HS-27A (cell line): ENCODE measurements around the gene KDM4C.
"Not testable (repeated sequence)": the region's sequence is repeated elsewhere in the genome, so short reads cannot be mapped to it uniquely, and the experiment has no call there.

Source experiments
- DNase-seq: peaks from one replicate; pipeline ENCODE4 v3.0.0-alpha.2; 2012; ENCODE audit warnings: low read depth, missing footprints

KDM4C gene

DNA sequence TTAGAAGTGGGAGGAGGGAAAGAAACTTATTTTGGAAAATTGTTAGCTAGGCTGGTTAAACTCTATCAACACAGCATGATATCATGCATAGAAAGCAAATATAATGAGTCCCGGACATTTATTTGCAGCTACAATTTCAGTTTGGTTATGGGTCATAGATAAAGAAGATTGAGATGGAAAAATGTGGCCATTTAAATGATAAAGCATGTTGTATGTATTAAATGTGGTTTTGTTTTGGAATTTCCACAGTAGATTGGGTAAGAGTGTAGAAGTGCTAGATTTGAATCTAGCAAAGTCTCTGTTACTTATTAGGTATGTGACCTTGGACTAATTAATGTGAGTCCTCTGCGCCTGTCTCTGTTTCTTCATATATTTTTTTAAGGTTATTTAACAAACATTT, 217.4 kb downstream of the KDM4C start:
- DNase-seq: no peak

DNA sequence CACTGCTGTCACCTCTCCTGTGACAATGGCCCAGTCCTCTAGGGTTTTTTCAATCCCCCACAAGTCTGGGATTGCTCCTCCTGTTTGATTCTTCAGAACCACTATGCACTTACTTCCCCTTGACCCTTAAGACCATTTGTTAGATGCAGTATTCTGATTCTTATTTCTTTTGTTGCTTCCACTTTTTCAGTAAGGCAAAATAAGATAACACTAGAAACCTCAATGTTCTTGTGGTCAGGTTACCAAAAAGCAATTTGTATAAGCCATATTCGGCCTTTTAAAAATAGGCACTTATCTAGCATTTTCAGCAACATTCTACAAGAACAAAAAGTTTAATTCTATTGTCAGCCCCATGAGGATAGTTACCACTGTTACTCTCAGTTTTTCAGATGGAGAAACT, 220.0 kb downstream of the KDM4C start:
- DNase-seq: no peak

DNA sequence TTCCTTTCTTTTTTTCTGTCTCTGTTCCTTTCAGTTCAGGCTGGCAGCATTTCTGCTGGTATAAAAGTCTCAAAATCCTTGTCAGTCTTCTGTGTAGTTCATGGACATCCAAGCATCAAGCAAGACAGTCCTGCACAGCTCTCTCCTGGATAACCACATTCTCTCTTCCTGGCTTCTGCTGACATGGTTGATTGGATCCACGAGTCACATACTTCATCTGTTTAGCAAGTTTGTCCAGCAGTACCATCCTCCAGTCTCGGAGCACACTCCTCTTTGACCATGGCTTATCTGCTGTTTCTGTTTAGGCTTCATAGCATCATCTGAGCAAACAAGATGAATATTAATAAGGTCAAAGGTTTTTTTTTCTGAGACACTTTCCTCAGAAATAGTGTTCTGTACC, 220.8 kb downstream of the KDM4C start:
- DNase-seq: no peak

DNA sequence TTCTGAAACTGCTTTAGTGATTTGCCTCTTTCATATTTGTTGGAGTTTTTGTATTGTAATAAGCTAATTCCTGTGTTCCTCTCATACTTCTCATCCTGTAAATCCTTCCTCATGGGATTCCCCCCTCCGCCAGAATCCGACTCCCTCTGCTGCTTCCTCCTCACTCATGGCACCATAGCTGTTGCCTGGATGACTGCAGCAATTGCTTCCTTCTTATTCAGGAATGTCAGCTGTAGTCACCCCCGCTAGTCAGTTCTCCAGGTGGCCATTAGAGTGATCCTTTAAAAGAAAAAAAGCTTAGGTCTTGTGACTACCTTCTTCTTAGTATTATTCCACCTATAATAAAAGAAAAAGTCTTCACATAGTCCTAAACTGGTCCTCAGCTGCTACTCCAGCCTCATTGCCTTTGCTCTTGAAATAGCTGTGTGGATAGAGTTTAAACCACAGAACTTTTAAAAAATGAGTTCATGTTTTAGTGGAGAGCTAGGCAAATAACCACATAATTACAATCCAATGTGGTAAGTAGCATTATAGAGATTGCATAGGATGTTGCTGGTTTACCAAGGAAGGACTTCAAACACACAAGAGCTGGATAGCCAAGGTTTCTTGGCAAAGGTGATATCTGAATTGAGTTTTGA, 227.3 kb downstream of the KDM4C start:
- no peak for DNase-seq

DNA sequence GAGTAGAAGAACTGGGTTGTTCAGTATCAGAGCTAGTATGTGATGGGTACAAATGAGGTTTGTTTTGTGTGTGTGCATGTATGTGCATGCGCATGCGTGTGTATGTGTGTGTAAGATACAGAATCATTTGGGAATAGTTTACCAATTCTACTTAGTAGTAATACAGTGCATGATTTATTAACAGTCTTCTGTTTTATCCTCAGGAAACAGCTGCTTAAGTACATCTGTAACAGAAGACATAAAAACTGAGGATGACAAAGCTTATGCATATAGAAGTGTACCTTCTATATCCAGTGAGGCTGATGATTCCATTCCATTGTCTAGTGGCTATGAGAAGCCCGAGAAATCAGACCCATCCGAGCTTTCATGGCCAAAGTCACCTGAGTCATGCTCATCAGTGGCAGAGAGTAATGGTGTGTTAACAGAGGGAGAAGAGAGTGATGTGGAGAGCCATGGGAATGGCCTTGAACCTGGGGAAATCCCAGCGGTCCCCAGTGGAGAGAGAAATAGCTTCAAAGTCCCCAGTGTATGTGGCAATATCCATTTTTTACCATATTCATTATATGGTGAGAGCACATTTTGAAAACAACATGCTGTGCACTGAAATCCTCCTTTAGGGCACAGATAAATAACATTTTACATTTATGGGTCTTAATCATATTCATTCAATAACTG, 228.5 kb downstream of the KDM4C start:
- DNase-seq: no peak

DNA sequence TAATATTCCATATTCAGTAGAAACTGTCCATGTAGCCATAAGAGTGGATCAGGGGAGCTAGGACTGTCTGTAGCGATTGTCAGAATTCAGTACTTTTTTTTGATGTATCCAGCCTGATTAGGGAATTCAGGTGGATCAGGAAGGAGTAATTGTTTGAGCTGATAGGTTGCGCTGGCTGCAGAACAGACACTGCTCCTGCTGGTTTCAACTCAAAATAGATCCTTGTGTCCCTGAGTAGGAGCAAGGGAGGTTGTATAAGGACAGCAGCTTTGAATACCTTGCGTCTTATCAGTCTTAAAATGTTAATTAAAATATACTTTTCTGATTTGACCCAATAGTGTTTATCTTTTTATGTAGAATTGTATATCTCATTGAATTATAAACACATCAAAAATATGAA, 229.6 kb downstream of the KDM4C start:
- no peak for DNase-seq

DNA sequence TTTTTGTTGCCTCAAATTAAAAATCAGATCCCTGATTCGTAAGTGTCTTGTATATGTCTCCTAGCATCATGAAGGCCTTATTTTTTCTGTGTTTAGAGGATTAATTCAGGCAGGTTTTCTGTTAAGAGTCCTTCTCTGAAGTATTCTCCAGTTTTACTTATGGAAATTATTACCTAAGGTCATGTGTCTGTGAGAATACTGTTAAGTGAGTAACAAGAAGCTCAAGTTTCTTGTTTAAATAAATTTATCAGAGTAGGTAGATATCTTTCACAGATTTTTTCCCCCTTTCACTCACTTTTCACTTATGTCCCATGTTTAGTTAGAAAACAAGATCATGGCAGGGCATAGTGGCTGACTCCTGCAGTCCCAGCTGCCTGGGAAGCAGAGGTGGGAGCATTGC, 233.6 kb downstream of the KDM4C start:
- no peak for DNase-seq

DNA sequence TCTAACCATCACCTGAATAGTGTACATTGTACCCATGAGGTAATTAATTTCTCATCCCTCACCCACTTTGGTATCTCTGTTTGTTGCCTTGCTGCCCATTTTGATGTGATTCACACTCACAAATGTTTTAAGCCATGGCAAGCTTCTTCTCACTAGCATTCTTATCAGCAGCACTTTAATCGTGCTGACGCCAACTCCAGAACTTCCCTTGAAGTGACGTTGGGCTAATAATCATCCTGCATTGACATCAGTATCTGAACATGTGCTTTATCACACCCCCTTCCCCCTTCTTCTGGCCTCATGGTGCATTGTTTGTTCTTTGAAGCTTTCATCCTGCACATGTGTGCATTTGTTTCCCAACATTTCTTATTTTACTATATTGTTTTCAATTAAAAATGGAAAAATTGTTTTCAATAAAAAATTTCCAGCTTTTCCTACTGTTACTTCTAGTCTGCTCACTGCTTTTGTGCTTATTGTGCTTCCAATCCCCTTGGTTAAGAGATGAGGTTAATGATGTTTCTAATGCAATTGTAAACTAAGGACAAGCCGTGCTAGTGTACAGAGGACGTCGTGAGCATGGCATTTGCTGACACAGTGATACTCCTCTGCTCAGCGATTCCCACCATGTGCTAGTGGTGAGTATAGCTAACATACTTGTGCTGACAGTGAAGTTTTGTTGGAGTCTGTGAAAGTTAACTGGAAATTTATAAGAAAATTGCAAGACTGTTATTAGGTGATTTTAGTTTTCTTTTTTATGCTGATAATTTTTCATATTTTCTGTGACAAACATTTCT, 238.5 kb downstream of the KDM4C start:
- no peak for DNase-seq

DNA sequence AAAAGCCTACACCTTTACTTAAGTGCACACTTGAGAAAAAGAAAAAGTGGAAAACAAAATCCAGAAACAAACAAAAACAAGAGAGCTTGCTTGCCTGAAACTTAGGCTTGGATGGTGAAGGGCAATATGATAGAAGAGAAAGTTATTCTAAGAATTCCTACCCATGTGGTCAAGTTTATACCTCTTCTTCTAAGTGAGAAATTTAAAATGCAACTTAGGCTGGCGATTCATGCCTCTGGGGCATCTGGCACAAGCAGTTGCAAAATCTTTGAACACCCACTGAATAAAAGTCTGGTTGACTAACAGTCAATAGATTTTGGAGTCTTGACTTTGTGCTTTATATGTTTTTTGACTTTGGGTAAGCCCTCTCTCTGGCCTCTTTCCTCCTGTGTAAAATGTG, 239.6 kb downstream of the KDM4C start:
- no peak for DNase-seq

DNA sequence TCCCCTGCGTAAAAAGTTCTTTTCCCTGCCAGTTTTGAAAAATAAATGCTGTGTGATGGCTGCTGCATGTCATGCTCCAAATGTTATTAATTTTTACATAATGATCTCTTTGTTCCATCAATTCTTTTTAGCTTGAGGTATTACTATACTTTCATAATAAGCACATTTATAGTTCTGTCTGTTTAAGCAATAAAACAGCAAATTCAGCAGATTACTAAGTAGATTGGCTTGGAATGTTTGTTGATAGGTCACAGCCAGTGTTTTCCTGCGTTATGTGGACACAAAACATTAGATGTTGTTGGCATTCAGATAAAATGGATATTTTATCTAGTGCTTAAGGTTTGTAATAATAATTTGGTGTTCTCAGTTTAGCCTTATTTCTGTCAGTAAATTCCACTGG, 242.0 kb downstream of the KDM4C start:
- DNase-seq: no peak

DNA sequence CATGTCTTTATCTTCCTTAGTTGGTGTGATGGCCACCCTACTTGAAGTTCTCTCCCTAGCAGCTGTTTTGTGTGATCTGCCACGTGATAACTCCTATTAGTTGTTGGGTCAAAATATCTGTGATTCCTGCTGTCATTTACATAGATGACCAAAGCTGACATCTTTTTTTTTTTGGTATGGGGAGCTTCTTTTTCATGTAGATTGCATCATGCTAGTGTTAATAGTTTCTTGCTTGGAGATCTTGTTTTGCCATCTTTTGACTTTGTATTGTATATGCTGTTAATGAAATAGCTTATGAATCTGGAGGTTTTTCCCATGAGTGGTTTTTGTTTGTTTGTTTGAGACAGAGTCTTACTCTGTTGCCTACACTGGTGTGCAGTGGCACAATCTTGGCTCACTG, 243.8 kb downstream of the KDM4C start:
- no peak for DNase-seq

DNA sequence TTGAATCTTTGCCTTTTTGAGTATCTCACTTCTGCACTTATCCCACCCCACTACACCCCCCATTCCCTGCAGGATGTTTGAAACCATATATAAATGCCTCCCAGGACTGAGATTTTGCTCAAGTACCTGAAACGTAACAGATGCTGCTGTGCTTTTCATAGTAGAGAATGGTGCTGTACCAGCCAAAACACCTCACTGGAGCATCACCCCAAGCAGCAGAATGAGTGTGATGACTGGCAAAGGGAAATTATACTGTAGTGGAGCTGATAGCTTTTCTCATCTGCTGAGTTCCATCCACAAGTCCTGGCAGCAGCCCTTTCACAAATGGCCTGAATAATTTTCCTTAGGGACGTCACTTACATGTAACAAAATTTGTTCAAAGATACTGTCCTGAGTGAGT, 246.1 kb downstream of the KDM4C start:
- DNase-seq: no peak

DNA sequence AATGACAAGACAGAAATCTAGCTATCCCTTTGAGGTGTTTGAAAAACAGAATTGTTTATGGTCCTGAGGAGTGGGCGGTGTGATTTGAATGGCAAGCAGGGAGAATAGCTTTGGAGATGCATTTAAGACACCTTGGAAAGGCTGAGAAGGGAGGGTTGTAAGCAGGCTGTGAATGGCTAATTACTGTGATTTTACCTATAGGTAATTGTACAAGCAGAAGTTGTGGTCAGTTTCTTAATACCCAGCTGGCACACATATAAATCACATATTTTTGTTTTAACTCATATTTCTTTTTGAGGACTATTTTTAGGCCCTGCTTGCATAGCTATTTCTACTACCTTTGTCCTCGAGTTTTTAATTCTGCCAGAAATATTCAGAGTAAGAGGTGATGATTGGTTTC, 248.6 kb downstream of the KDM4C start:
- DNase-seq: no peak

DNA sequence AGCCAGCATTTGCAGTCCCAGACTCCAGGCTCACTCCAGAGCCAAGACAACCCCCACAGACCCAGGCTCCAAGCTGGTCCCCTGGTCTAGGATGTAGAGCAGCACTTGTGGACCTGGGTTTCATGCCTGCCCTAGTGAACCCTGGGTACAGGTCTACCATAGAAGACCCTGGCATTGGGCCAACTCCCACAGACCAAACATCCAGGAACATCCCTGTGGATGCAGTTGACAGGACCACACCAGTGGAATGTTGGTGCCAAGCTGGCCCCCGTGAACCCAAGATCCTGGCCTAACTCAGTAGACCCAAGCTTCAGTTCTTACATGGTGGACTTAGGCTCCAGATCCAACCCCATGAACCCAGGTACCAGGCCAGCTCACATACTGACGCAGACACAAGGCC, 250.6 kb downstream of the KDM4C start:
- no peak for DNase-seq

DNA sequence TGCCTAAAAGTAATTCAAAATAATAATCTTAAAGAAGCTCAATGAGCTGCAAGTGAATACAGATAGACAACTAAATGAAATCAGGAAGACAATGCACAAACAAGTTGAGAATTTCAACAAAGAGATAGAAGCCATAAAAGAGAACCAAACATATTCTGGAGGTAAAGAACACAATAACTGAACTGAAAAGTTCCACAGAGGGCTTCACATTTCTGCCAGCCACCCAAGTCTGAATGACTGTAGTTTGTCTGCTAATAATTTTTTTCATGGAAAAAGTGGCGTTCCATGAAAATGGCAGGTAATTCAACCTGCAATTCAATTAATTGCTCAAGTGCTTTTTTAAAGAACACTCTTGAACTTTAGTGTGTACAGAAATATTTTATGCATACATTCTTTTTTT, 251.3 kb downstream of the KDM4C start:
- no peak for DNase-seq

DNA sequence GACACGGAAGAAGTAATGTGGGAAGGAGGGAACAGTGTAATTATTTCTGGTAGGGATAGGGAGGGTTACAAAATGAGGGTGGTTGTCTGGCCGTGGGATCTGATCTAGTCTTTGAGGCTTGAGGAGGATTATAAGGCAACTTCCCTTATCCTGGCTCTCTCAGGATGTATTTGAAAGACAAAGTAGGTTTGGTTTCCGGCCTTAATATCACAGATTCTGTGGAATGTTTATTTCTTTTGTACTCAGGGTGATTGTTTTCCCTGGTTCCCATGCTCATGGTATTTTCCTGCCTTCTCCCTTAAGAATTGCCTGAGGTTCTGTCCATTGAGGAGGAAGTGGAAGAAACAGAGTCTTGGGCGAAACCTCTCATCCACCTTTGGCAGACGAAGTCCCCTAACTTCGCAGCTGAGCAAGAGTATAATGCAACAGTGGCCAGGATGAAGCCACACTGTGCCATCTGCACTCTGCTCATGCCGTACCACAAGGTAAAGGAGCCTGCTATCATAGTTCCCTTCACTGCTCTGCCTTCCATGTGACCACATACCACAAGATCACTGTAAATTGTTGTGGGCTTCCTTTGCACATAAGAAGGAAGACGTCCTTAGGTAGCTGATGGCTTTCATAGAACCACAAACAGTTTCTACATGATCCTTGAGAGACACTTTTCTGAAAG, 253.8 kb downstream of the KDM4C start:
- no peak for DNase-seq

DNA sequence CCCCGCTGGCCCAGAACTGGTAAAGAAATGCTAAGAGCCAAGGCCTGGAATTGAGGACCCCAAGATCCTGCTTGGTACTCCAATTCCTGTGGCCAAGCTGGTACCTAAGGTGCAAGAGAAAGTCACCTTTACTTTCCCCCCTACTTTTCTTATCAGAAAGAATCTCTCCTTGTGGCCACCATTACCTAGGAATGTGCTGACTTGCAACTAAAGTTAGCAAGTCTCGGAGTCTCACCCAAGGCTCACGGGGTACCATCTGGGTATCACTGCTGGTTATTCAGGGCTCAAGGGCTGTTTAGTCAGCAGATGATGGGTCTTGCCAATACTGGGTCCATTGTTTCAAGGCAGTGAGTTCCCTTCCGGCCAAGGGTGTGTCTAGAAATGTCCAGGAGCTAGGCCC, 270.2 kb downstream of the KDM4C start:
- DNase-seq: no peak

DNA sequence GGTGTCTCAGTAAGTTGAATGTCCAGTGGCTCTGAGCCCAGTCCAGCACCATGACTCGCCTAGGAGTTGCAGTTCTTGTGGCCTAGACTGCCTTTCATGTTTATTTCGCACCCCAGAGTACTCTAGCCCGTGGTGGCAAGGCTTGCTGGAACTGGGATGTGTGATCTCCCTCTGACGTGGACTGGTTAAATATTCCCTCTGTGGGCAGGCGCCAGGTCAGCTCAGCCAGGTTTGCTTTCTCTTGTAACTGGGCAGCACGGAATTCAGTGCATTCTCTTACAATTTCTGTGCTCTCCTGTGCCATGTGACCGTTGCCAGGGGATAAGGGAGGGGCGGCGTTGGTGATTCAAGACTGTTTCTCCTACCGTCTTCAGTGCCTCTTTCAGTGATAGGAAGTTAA, 270.8 kb downstream of the KDM4C start:
- no peak for DNase-seq

DNA sequence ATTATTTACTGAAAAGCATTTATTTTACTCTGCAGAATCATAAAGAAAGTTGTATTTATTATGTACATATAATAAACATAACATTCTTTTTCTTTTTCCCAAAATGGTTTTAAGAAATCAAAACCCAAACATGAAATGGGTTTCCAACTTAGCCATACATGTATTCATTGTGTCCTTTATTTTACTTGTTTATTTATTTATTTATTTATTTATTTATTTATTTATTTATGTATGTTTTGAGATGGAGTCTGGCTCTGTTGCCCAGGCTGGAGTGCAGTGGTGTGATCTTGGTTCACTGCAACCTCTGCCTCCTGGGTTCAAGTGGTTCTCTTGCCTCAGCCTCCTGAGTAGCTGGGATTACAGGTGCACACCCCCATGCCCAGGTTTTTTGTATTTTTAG, 273.2 kb downstream of the KDM4C start:
- not testable (repeated sequence) for DNase-seq

DNA sequence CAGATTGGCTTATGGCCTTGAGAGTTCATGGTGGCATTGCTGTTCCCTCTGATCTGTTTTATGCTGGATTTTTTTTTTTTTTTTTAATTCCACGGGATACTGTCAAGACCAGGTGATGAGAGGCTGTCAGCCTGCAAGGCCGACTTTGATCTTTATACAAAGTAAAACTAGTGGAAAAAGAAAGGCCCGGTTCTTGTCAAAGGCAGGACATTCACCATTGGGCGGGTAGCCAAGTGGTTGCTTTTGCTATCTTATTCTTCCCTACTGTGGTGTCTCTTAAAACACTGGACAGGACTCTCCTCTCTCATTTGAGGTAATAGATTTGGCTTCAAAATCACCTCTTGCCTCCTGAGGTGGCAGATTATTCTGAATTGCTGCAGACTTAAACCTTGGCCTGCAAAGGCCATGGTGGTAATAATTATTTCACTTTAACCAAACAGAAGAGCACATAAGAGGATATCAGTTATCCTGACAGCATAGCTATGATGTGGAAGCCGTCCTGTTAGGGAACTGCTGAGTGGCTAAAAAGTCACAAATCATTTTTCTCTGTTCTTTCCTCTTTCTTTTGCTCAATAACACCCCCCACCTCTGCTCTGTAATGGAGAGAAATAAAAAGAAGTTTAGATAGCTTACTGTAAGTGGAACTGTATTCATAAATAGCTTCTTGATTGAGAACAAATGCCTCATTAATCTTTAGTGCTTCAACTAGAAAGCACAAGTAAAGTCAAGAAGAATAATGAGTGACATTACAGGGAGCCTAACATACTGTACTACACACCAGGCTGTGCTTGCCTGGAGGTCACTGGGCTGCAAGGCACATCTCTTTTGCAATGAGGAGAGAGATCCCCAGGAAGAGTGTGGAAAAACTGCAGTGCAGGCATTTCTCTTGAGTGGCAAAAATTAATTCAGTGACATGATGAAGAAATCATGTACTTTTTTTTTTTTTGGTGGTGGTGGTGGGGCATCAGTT, 275.6 kb downstream of the KDM4C start:
- no peak for DNase-seq

DNA sequence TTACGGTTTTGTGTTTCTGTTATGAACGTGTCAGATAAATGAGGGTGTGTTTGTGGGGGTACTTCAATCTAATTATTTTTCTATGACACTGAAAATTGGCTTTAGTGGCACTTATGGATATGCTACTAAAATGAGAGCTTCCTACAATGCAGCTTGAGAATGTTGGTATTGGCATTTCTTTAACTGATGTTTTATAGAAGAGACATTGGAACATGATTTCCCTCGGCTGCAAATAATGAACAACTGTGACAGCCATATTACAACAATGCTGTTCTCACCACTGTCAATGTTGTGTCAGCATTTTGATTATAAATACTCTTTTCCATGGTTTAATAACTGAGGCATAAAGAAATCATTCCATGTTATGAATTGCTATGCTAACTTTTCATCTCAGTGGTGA, 279.4 kb downstream of the KDM4C start:
- no peak for DNase-seq

DNA sequence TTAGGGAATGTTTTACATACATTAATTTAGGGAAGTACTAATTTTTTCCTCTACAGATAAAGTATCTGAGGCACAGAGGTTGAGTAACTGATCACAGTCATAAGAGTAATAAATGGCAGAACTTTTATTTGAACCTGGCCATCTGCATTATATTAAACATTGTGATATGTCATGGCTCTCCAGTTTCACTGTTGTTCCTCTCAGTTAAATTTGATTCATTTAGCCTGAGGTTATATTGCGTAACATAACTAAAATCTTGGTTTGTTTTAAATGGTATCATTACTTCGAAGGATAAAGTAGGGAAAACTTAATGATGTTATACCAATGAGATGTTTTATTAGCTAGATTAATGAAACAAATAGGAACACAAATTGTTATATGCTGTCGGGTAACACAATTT, 284.4 kb downstream of the KDM4C start:
- no peak for DNase-seq
